Activated T-cell treated with anti-CD3 and anti-CD28 coated beads for 48 hours (primary cell): ENCODE results near the gene WNK1.

Experiments
- DNase-seq: peaks from one replicate; pipeline ENCODE4 v3.0.0-alpha.2; 2020; ENCODE audit warnings: low read depth

WNK1 gene

GRCh38 chr12:863285-863684 is 110.9 kb downstream of the WNK1 start:
- no peak for DNase-seq

GRCh38 chr12:865614-866013 is 113.2 kb downstream of the WNK1 start:
- no peak for DNase-seq

- DNase-seq, result no peak
These were observed 115.5 kb downstream of the WNK1 start for GRCh38 chr12:867905-868304.

GRCh38 chr12:868722-869121 is 116.3 kb downstream of the WNK1 start:
- DNase-seq, result no peak

- DNase-seq, result no peak
These were observed 118.0 kb downstream of the WNK1 start for GRCh38 chr12:870378-870777.

- no peak for DNase-seq
These were observed 121.6 kb downstream of the WNK1 start for GRCh38 chr12:873954-874353.

- no peak for DNase-seq
These were observed 127.3 kb downstream of the WNK1 start for GRCh38 chr12:879641-880040.

- DNase-seq, result no peak
These were observed 128.3 kb downstream of the WNK1 start for GRCh38 chr12:880656-881055.

- DNase-seq, result no peak
These were observed 132.5 kb downstream of the WNK1 start for GRCh38 chr12:884746-885414.

GRCh38 chr12:885701-886100 is 133.3 kb downstream of the WNK1 start:
- DNase-seq, result no peak

GRCh38 chr12:886206-886605 is 133.8 kb downstream of the WNK1 start:
- no peak for DNase-seq

- no peak for DNase-seq
These were observed 141.8 kb downstream of the WNK1 start for GRCh38 chr12:894226-894625.

- DNase-seq, result no peak
These were observed 143.7 kb downstream of the WNK1 start for GRCh38 chr12:896031-896430.

- no peak for DNase-seq
These were observed 145.0 kb downstream of the WNK1 start for GRCh38 chr12:897386-897785.

- DNase-seq, result no peak
These were observed 150.2 kb downstream of the WNK1 start for GRCh38 chr12:902581-902980.

GRCh38 chr12:903055-903454 is 150.7 kb downstream of the WNK1 start:
- DNase-seq, result no peak

GRCh38 chr12:904010-904414 is 151.6 kb downstream of the WNK1 start:
- no peak for DNase-seq

- DNase-seq, result no peak
These were observed 153.1 kb downstream of the WNK1 start for GRCh38 chr12:905261-906031.

GRCh38 chr12:906062-906585 is 153.7 kb downstream of the WNK1 start:
- DNase-seq, result no peak

- DNase-seq, result no peak
These were observed 155.2 kb downstream of the WNK1 start for GRCh38 chr12:907413-908185.

GRCh38 chr12:909861-910260 is 157.5 kb downstream of the WNK1 start:
- DNase-seq, result no peak

GRCh38 chr12:910416-910815 is 158.0 kb downstream of the WNK1 start:
- DNase-seq, result no peak
